ENCODE results near the gene CCDC157. TPM values are rescaled to one million over a fixed set of nuclear protein-coding genes. Genes with fewer than 3 reads are reported as not detected.

The CCDC157 gene
- total RNA-seq, 1 experiment from 2014 or later: 5.5 TPM

DNA sequence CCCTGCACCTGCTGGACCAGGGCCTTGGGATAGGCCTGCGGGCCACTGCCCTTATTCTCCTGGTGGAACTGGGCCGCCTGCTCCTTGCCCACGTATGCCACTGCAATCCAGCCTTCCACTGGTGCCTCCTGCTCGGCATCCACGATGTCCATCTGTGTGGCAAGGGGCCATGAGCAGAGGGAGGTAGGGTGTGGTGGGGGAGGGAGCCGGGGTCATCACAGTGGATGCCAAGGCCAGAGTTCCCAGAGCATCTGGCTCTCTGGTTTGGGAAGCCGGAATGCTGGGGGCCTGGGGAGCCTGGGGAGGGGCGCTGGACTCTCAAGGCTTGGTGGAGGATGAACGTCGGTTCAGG, 29.8 kb downstream of the CCDC157 start:
- CTCF ChIA-PET: interaction anchor here (1.2 kb wide), 2 partner anchors 60 to 98 kb away, joined by 4 read pairs; partner anchors contain the start of gene TBC1D10A

GRCh38 chr22:30386960-30387827, 30.4 kb downstream of the CCDC157 start, which contains the start of gene RNF215:
RNF215 (minus strand) TSS chr22:30387411; CDS start chr22:30387313, 98 bp downstream.
- Mint-ChIP-seq H3K9me3 (ENCODE audit: low read depth, unreplicated experiment) (no peaks in the 10 kb centered on the region), H3K27me3 (ENCODE audit: unreplicated experiment) (no peaks in the 10 kb centered on the region), H3K27ac (ENCODE audit: unreplicated experiment) (peak within 1 kb of the TSS; percentile 71), H3K4me3 (ENCODE audit: low read depth, unreplicated experiment) (peak within 1 kb of the TSS; percentile 77), H3K36me3 (ENCODE audit: insufficient read depth, unreplicated experiment) (peaks cover 30% of the 10 kb centered on the region), H3K4me1 (ENCODE audit: low read depth, unreplicated experiment) (peaks cover 18% of the 10 kb centered on the region)
- TF ChIP-seq, protein P1, sequence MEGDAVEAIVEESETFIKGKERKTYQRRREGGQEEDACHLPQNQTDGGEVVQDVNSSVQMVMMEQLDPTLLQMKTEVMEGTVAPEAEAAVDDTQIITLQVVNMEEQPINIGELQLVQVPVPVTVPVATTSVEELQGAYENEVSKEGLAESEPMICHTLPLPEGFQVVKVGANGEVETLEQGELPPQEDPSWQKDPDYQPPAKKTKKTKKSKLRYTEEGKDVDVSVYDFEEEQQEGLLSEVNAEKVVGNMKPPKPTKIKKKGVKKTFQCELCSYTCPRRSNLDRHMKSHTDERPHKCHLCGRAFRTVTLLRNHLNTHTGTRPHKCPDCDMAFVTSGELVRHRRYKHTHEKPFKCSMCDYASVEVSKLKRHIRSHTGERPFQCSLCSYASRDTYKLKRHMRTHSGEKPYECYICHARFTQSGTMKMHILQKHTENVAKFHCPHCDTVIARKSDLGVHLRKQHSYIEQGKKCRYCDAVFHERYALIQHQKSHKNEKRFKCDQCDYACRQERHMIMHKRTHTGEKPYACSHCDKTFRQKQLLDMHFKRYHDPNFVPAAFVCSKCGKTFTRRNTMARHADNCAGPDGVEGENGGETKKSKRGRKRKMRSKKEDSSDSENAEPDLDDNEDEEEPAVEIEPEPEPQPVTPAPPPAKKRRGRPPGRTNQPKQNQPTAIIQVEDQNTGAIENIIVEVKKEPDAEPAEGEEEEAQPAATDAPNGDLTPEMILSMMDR (IDR thresholded peaks at IDR 0.05; ENCODE audit: unreplicated experiment): peak; percentile 92
- BruUV-seq (replicated peaks): TSS peak; percentile 45
- peak; percentile 93 for DNase-seq
- intact Hi-C loops (cut with micrococcal nuclease; ENCODE audit: unreplicated experiment): no loop called here
- CTCF ChIA-PET: interaction anchor here (0.6 to 1.4 kb wide), 10 partner anchors 10 to 279 kb away, joined by 3 to 26 read pairs (median 5); partner anchors contain the start of genes CASTOR1, SEC14L2 and TBC1D10A

More for the DNA sequence above, 29.8 kb downstream of the CCDC157 start:
- no peak for DNase-seq
- TF ChIP-seq, protein P1 (IDR thresholded peaks at IDR 0.05; ENCODE audit: unreplicated experiment): no peak
- Mint-ChIP-seq H3K9me3 (ENCODE audit: low read depth, unreplicated experiment) (no peaks in the 10 kb centered on the region), H3K27me3 (ENCODE audit: unreplicated experiment) (no peaks in the 10 kb centered on the region), H3K36me3 (ENCODE audit: insufficient read depth, unreplicated experiment) (peaks cover 34% of the 10 kb centered on the region), H3K4me1 (ENCODE audit: low read depth, unreplicated experiment) (peaks cover 15% of the 10 kb centered on the region), H3K27ac (ENCODE audit: unreplicated experiment) (peak overlapping the region; percentile 71), H3K4me3 (ENCODE audit: low read depth, unreplicated experiment) (peak overlapping the region; percentile 77)
- intact Hi-C loops (cut with micrococcal nuclease; ENCODE audit: unreplicated experiment): no loop called here
- BruUV-seq (replicated peaks): no TSS peak

DNA sequence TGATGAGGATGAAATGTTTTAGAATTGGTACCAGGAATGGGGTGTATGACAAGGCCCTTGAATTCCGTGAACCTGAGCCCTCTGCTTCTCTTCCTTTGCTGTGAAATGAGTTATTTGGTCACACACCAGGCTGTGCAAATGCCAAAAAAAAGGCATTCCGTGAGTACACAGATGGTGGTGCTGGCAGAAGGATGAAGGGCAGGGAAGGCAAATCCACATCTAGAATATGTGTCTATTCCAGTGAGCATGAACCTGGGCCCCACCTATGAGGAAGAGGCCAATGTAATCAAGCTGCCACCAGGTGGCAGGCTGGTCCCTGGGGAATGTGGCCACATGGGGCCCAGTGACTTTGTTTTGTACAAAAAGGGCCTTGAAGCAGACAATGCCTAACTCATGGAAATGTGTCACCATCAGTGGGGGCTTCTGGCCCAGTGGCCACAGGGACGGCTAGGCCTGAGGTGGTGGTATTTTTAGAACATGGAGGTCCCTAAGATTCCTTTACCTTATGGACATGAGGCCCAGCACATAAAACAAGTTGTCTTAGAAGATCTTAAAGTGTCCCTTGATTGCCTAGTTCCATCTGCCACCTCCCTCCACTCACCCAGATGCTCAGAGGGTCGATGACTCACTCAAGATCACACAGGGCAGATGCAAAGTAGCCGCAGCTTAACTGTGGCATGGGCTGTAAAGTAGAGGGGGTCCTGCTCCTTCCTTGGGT, 34.3 kb downstream of the CCDC157 start:
- Mint-ChIP-seq H3K27ac (ENCODE audit: unreplicated experiment) (peak overlapping the region; percentile 52), H3K4me3 (ENCODE audit: low read depth, unreplicated experiment) (no peak overlapping the region), H3K9me3 (ENCODE audit: low read depth, unreplicated experiment) (no peaks in the 10 kb centered on the region), H3K36me3 (ENCODE audit: insufficient read depth, unreplicated experiment) (peaks cover 23% of the 10 kb centered on the region), H3K27me3 (ENCODE audit: unreplicated experiment) (no peaks in the 10 kb centered on the region), H3K4me1 (ENCODE audit: low read depth, unreplicated experiment) (peaks cover 14% of the 10 kb centered on the region)
- BruUV-seq (replicated peaks): no TSS peak
- peak; percentile 66 for DNase-seq
- TF ChIP-seq, protein P1 (IDR thresholded peaks at IDR 0.05; ENCODE audit: unreplicated experiment): peak; percentile 67
- CTCF ChIA-PET: interaction anchor here (1.1 to 1.7 kb wide), 4 partner anchors 33 to 103 kb away, joined by 4 to 9 read pairs (median 4); no protein-coding TSS in a partner anchor
- intact Hi-C loops (cut with micrococcal nuclease; ENCODE audit: unreplicated experiment): loop anchor here (10.0 kb wide), 1 partner anchor 94 kb away; no protein-coding TSS in a partner anchor

DNA sequence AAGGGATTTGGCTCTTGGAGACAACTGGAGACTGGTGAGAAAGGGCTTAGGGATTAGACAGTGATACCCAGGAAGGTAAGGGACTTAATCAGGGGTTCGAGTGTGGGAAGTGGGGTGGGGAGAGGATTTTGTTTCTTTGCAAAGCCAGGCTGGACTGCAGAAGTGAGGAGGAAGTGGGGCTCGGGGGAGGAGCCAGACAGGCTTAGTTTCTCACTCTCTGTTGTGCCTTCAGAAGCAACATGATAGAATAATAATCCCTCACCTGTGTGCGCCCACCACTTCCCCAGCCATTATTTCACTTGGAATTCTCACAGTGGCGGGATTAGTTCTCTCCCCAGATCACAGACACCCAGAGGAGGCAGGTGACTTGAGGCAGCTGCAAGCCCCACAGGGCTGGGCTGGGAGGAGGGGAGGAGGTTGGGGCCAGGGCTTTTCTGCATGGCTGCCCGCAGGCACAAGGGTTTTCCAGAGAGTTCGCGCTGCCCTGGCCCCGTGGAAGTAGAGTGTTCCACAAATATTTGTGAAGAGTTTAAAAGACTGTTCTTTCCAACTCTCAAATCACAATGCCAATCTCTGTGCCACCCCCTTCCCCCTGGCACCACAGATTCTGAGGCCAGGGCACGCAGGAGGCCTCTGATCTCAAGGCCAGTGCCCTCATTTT, 36.0 kb downstream of the CCDC157 start:
- no peak for DNase-seq
- CTCF ChIA-PET: interaction anchor here (0.5 kb wide), 1 partner anchor 8 kb away, joined by 3 read pairs; no protein-coding TSS in a partner anchor
- TF ChIP-seq, protein P1 (IDR thresholded peaks at IDR 0.05; ENCODE audit: unreplicated experiment): no peak
- Mint-ChIP-seq H3K4me3 (ENCODE audit: low read depth, unreplicated experiment) (no peak overlapping the region), H3K27ac (ENCODE audit: unreplicated experiment) (no peak overlapping the region), H3K36me3 (ENCODE audit: insufficient read depth, unreplicated experiment) (peaks cover 23% of the 10 kb centered on the region), H3K9me3 (ENCODE audit: low read depth, unreplicated experiment) (no peaks in the 10 kb centered on the region), H3K4me1 (ENCODE audit: low read depth, unreplicated experiment) (peaks cover 11% of the 10 kb centered on the region), H3K27me3 (ENCODE audit: unreplicated experiment) (no peaks in the 10 kb centered on the region)
- no TSS peak for BruUV-seq (replicated peaks)
- intact Hi-C loops (cut with micrococcal nuclease; ENCODE audit: unreplicated experiment): loop anchor here (10.0 kb wide), 1 partner anchor 92 kb away; no protein-coding TSS in a partner anchor
